NCI-H146 treated with DMSO at 0.1 percent for 48 hours (cell line): ENCODE results near the gene FBN2.
"Not testable (repeated sequence)": the region's sequence is repeated elsewhere in the genome, so short reads cannot be mapped to it uniquely, and the experiment has no call there.

Experiments
- DNase-seq: peaks from one replicate; lab custom pipeline; 2025; ENCODE audit not compliant: unreplicated experiment; lab: John Stamatoyannopoulos, UW

The FBN2 gene

GRCh38 chr5:128535251-128535650 lies 2.8 kb downstream of the FBN2 start:
- DNase-seq, result no peak

DNA sequence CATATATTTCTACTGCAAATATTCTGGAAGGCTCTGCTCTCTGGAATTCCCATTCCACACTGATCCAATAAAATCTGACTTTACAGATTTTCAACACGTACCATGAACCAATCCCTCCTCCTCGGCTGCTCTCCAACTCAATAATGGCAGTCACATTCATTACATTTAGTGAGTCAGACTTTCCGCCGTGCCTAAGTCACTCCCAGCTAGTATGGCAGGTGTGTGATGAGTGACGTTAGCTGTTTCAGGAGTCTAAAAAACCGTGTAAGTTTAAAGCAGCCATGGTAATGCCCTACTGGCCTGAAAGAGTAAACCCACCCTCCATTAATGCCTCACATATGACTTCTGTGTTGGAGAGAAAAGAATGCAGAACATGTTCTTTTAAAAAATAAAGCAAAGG lies 3.3 kb downstream of the FBN2 start:
- no peak for DNase-seq

- no peak for DNase-seq
Observed at GRCh38 chr5:128532776-128533175, 5.3 kb downstream of the FBN2 start.

DNA sequence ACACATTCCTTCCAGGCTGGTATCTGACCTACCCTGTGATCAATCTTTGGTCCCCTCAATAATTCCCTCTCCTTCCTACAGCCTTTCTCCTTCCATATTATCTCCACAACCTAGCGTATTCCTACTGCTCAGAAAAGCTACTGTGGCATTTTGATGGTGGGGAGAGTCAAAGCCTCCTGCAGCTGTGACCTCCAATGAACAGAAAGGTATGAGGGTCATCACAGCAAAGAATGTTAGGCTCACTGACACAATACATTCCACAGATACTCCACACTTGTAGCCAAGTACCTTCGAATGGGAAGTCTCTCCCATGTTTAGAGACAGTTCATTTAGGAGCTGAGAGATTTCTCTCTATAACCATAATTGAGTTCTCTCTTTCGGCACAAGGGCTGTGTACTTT lies 5.9 kb downstream of the FBN2 start:
- DNase-seq, result no peak

- DNase-seq, result no peak
Observed at GRCh38 chr5:128528637-128529255, 9.3 kb downstream of the FBN2 start.

- no peak for DNase-seq
Observed at GRCh38 chr5:128528126-128528525, 9.9 kb downstream of the FBN2 start.

- no peak for DNase-seq
Observed at GRCh38 chr5:128527077-128527476, 11.0 kb downstream of the FBN2 start.

DNA sequence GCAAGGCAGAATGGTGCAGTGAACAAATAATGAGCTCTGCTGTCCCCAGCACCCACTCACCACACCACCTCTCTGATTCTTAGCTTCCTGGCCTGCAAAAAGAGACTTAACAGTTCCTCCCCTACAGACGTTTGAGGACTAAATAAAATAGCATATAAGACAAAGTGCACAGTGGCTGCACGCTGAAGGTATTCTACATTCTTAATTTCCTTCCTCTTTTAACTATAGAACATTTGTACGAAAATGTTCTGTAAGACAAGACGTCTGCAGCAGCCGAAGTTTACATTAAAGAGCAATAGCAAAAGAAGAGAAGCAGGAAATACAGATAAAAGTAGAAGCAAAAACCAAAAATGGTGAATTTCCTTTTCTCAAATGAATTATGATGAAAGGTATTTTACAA lies 15.7 kb downstream of the FBN2 start:
- DNase-seq, result no peak

GRCh38 chr5:128519827-128520226 lies 18.2 kb downstream of the FBN2 start:
- no peak for DNase-seq

GRCh38 chr5:128516978-128517377 lies 21.1 kb downstream of the FBN2 start:
- no peak for DNase-seq

GRCh38 chr5:128513806-128514205 lies 24.2 kb downstream of the FBN2 start:
- no peak for DNase-seq

DNA sequence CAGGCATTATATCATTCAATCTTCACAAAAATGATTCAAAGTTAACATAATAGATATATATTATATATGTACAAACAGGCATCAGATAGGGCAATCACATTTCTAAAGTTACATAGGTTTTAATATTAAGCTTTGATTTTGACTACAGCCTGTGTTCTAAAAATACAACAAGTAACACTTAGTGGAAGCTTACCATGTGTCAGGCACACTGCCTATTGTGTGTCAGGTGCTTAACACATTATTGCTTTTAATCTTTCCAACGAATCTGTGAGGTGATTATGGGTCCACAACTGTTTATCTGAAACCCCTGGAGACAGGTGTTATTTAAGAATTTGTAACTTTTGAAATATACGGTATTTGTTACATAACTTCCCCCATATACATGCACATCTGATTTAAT lies 25.2 kb downstream of the FBN2 start:
- DNase-seq, result no peak

DNA sequence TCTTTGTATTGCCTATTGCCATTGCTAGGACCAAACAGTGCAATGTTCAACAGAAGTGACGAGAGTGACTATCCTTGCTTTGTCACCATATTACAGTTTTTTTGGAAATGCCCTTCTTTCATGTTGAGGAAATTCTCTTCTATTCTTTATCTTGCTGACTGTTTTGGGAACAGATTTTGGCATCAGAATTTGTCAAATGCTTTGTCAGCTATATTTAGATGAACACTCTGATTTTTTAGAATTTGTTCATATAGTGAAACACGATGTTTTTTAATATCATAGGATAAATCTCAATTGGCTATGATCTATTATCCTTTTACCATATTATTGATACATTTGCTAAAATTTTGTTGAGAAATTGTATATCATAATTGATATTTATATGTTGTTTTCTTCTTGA lies 31.4 kb downstream of the FBN2 start:
- no peak for DNase-seq

GRCh38 chr5:128503727-128504126 lies 34.3 kb downstream of the FBN2 start:
- DNase-seq, result not testable (repeated sequence)

DNA sequence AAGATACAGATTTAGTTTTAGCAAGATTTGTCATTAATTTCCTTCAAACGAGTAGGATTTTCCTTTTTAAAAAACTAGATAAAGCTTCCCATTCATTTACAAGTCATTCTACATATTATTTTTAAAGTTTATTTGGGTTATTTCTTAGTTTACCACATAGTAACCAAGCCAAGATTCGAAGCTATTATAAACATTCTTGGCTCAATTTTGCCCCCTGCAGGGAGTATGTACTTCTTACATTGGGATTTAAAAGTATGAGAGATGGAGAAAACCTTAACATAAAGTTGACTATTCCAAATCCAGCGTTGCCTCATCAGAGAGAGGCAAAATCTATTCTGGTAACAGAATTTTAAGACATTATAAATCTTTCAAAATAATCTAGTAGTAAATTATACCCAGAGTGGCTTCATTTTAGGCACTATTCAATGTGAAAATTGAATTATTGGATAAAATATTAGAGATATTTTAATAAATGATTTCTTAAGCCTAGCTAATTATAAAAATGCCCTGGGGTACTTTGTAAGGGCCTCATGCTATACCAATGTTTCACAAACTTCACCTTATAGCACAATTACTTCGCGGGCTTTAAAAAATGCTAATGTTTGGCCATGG lies 39.1 kb downstream of the FBN2 start:
- DNase-seq, result peak; percentile 29

DNA sequence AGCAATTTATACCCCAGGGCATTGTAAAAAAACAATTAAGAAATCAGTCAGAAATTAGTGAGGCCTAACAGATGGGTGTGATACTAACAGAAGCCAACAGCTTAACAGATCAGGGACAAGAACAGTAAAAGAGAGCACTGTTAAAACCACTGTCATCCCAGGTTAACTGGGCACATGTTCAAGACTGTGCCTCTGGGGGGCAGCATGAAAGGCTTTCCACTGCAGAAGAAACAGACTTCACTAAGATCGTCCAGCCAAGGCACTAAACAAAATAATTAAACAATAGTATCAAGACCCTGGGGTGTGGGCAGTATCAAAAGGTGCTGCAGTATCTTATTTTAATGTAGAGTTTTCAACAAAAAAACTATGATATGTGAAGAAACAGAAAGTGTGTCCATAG lies 43.5 kb downstream of the FBN2 start:
- no peak for DNase-seq

- DNase-seq, result no peak
Observed at GRCh38 chr5:128493657-128494329, 44.3 kb downstream of the FBN2 start.

DNA sequence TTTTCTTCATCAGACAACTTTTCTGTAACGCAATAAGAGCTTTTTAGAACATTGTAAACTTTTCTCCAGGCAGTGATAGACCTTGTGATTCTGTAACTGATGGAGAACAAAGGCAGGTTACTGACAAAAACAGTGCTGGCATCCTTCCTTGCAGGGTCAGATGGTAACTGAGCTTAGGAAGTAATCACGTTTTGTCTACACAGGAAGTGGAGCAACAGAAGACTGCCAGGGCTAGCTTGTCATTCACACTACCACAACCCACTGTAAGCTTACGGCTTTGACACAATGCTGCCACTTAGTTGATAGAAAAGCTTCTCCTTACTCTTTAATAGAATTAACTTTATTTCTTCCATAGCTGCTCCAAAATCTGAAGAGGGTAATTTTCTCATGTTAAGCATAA lies 46.8 kb downstream of the FBN2 start:
- DNase-seq, result no peak

- no peak for DNase-seq
Observed at GRCh38 chr5:128490761-128491160, 47.3 kb downstream of the FBN2 start.

DNA sequence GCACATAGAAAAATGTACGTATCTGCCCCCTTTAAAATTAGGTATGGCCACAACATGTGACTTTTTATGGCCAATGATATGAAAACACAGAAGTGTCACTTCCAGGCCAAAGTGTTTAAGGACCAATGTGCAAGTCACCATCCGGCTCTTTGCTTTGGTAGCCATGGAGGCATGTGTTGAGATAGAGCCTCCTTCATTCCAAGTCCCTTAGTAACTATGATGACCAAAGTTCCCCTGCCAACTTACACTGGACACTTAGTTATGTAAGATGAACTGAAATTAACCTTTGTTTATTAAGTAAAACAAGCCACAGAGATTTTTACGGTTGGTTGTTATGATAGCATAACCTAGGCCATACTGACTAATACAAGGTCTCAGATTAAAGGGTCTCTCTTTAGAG lies 51.0 kb downstream of the FBN2 start:
- no peak for DNase-seq

DNA sequence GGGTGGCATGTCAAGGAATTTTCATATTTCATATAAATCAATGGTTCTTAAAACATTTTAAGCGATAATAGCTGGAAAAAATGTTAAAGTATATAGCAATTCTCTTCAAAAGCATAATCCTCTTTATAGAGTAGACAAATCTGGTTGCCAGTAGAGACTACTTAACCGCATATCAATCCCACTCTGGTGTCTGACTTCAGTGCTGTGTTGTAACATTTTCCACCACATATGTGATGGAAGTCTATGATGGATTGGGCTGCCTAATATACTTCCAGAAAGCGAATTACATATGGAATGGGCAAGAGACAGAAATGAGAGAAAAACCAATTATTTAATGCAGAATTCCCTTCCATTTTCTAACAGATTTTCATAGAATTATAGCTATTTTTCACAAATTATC lies 54.3 kb downstream of the FBN2 start:
- DNase-seq, result no peak

DNA sequence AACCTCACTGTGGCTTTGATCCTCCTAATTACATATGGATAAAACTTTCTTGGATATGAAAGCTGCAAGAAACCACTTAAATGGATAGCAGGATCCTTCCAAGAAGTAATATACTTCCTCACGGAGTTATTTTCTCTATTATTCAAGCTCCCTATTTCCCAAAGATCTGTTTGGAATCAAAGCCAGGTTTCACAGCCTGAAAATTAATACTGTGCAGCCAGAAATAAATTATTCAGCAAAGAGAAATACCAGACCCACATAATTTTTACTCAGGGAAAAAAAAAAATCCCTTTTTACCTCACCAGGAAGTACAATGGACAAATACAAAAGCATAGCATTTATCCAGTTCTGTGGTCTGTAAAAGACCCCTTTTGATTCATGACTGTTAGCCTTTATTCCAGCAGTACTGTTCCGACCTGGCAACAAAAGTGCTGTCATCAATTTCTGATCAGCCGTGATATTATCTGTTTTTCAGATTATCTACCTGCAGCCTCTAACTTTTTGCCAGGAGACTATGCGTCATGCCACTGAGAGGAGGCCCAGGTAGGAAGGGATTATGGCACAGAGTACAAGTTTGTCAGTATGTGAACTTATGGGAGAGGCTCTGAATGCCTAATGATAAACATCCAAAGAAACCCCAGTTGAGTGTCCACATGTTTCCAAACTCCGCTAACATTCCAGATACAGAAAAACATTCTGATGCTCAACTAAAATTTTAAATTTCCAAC lies 57.0 kb downstream of the FBN2 start:
- no peak for DNase-seq
